ENCODE data around the gene PHOSPHO1.

GRCh38 chr17:49225554-49226236 is 4.9 kb downstream of the PHOSPHO1 start:
- TF ChIP-seq CTCF (IDR thresholded peaks at IDR 0.05) (no peak), POLR2AphosphoS5 (IDR thresholded peaks at IDR 0.05) (no peak), POLR2A (IDR thresholded peaks at IDR 0.05) (no peak), EP300 (IDR thresholded peaks at IDR 0.05; ENCODE audit: low read depth) (no peak)

Measured in transverse colon (tissue), 4 donors.